Fibroblast of peridontal ligament (primary cell): ENCODE data around the gene CIRBP.

Experiments used
- DNase-seq: peaks from one replicate; pipeline ENCODE4 v3.0.0-alpha.2; 2010; ENCODE audit errors: extremely low read depth

CIRBP gene

GRCh38 chr19:1255186-1256161 is 13.7 kb upstream of the CIRBP start:
- DNase-seq, result no peak

GRCh38 chr19:1256646-1257474 is 12.3 kb upstream of the CIRBP start:
- DNase-seq, result no peak

GRCh38 chr19:1257475-1258162 is 11.5 kb upstream of the CIRBP start:
- no peak for DNase-seq

- no peak for DNase-seq
Observed at GRCh38 chr19:1258163-1258492, 11.0 kb upstream of the CIRBP start.

- no peak for DNase-seq
Observed at GRCh38 chr19:1258707-1259205, 10.4 kb upstream of the CIRBP start.

GRCh38 chr19:1259206-1259875 is 9.8 kb upstream of the CIRBP start:
- DNase-seq, result peak; percentile 46

- no peak for DNase-seq
Observed at GRCh38 chr19:1259876-1260748, 9.0 kb upstream of the CIRBP start.

- DNase-seq, result peak; percentile 95
Observed at GRCh38 chr19:1260749-1261537, 8.2 kb upstream of the CIRBP start.

- DNase-seq, result no peak
Observed at GRCh38 chr19:1261538-1261797, 7.7 kb upstream of the CIRBP start.

GRCh38 chr19:1261798-1262622 is 7.1 kb upstream of the CIRBP start:
- no peak for DNase-seq

- no peak for DNase-seq
Observed at GRCh38 chr19:1262623-1263123, 6.5 kb upstream of the CIRBP start.

GRCh38 chr19:1263188-1263587 is 5.9 kb upstream of the CIRBP start:
- DNase-seq, result no peak

GRCh38 chr19:1264801-1265614 is 4.1 kb upstream of the CIRBP start:
- DNase-seq, result peak; percentile 75

- peak; percentile 72 for DNase-seq
Observed at GRCh38 chr19:1265615-1266128, 3.5 kb upstream of the CIRBP start.

- DNase-seq, result peak; percentile 69
Observed at GRCh38 chr19:1266129-1266915, 2.8 kb upstream of the CIRBP start.

- DNase-seq, result peak; percentile 38
Observed at GRCh38 chr19:1266916-1267476, 2.1 kb upstream of the CIRBP start.
